SU-DHL-6 (cell line): Measurements from ENCODE around the gene GPATCH4.

ENCODE experiments used
- H2AFZ ChIP-seq: fragments of 200-600 bp; sonication (generic); 2 replicates; pipeline ENCODE4 v1.6.1; 2014; ENCODE audit warnings: low read depth, mild to moderate bottlenecking, moderate library complexity, mixed read lengths, antibody characterized with exemption, low read length; ENCODE audit not compliant: severe bottlenecking
- H3F3A ChIP-seq: fragments of 200-600 bp; shearing (Covaris generic); 2 replicates; pipeline ENCODE4 v1.6.0; 2016; ENCODE audit warnings: antibody characterized with exemption, mild to moderate bottlenecking; ENCODE audit not compliant: insufficient read depth
- H3K27ac ChIP-seq: fragments of 200-600 bp; sonication (generic); 2 replicates; pipeline ENCODE4 v1.5.1; 2016; ENCODE audit warnings: low read depth, mild to moderate bottlenecking, low read length, moderate library complexity, mixed read lengths
- H3K27me3 ChIP-seq: fragments of 200-600 bp; sonication (generic), shearing (Covaris generic); 2 replicates; pipeline ENCODE4 v1.6.0; 2014; ENCODE audit warnings: mild to moderate bottlenecking, low read length
- H3K36me3 ChIP-seq: fragments of 200-600 bp; sonication (generic); 2 replicates; pipeline ENCODE4 v1.6.1; 2014; ENCODE audit warnings: mild to moderate bottlenecking, low read length, mixed read lengths
- H3K4me2 ChIP-seq: fragments of 300-600, 200-600 bp; shearing (Covaris generic), sonication (generic); 2 replicates; pipeline ENCODE4 v1.6.0; 2014; ENCODE audit warnings: low read length, low read depth, mild to moderate bottlenecking; ENCODE audit not compliant: poor library complexity, severe bottlenecking
- H3K4me3 ChIP-seq: fragments of 200-600 bp; sonication (generic); 2 replicates; pipeline ENCODE4 v1.5.1; 2014; ENCODE audit warnings: antibody characterized with exemption, low read length, mild to moderate bottlenecking, mixed read lengths; ENCODE audit not compliant: insufficient read depth, poor library complexity, severe bottlenecking
- H3K79me2 ChIP-seq: fragments of 200-600 bp; sonication (generic); 2 replicates; pipeline ENCODE4 v1.6.1; 2014; ENCODE audit warnings: mild to moderate bottlenecking, low read length, moderate library complexity; ENCODE audit not compliant: insufficient read depth
- H3K9ac ChIP-seq: fragments of 200-600 bp; sonication (generic); 2 replicates; pipeline ENCODE4 v1.7.0; 2014; ENCODE audit warnings: mild to moderate bottlenecking, low read length
- H3K9me2 ChIP-seq: fragments of 200-600 bp; sonication (generic); replicated peaks from 2 replicates; pipeline ENCODE4 v1.6.1; 2014; ENCODE audit warnings: low read length; ENCODE audit not compliant: insufficient read depth
- H3K9me3 ChIP-seq: fragments of 200-600 bp; sonication (generic); 2 replicates; pipeline ENCODE4 v1.6.1; 2014; ENCODE audit warnings: low read length, mixed read lengths; ENCODE audit not compliant: insufficient read depth
- H4K20me1 ChIP-seq: fragments of 200-600 bp; sonication (generic); 2 replicates; pipeline ENCODE4 v1.6.1; 2014; ENCODE audit warnings: low read depth, mild to moderate bottlenecking, antibody characterized with exemption, low read length, moderate library complexity, mixed read lengths
- CTCF ChIP-seq: fragments of 200-600 bp; sonication (generic); IDR thresholded peaks from one replicate; pipeline ENCODE4 v1.5.1; 2017; ENCODE audit warnings: antibody characterized with exemption, mild to moderate bottlenecking, low read length, moderate library complexity; ENCODE audit not compliant: insufficient read depth, poor library complexity, severe bottlenecking
- EZH2phosphoT487 ChIP-seq: fragments of 200-600 bp; sonication (generic), shearing (Covaris generic); conservative IDR thresholded peaks from 2 replicates; pipeline ENCODE4 v1.6.1; 2018; ENCODE audit warnings: mild to moderate bottlenecking, antibody characterized with exemption, low read length, moderate library complexity, mixed read lengths

The GPATCH4 gene

GRCh38 chr1:156645056-156645455 lies 43.8 kb upstream of the GPATCH4 start:
- H3K9me2 ChIP-seq: no peaks in the 10 kb centered on the region
- H2AFZ ChIP-seq: no peak overlapping the region
- no peak overlapping the region for H3K9ac ChIP-seq
- no peaks in the 10 kb centered on the region for H3K27me3 ChIP-seq
- no peak overlapping the region for H3K4me2 ChIP-seq
- H4K20me1 ChIP-seq: no peaks in the 10 kb centered on the region
- no peaks in the 10 kb centered on the region for H3F3A ChIP-seq
- H3K27ac ChIP-seq: no peak overlapping the region
- H3K4me3 ChIP-seq: no peak overlapping the region
- H3K79me2 ChIP-seq: no peaks in the 10 kb centered on the region
- TF ChIP-seq CTCF (no peak), EZH2phosphoT487 (no peak)
- H3K9me3 ChIP-seq: no peaks in the 10 kb centered on the region
- H3K36me3 ChIP-seq: no peaks in the 10 kb centered on the region

GRCh38 chr1:156644640-156645039 lies 43.4 kb upstream of the GPATCH4 start:
- Histone ChIP-seq H3K9ac (no peak overlapping the region), H2AFZ (no peak overlapping the region), H3F3A (no peaks in the 10 kb centered on the region), H3K36me3 (no peaks in the 10 kb centered on the region), H3K27me3 (no peaks in the 10 kb centered on the region), H3K4me2 (no peak overlapping the region), H3K79me2 (no peaks in the 10 kb centered on the region), H3K4me3 (no peak overlapping the region), H3K27ac (no peak overlapping the region), H3K9me3 (no peaks in the 10 kb centered on the region), H3K9me2 (no peaks in the 10 kb centered on the region), H4K20me1 (no peaks in the 10 kb centered on the region)
- no peak for TF ChIP-seq CTCF
- TF ChIP-seq EZH2phosphoT487: no peak

GRCh38 chr1:156644146-156644545 lies 42.9 kb upstream of the GPATCH4 start:
- no peaks in the 10 kb centered on the region for H3K9me3 ChIP-seq
- no peak overlapping the region for H3K4me2 ChIP-seq
- H4K20me1 ChIP-seq: no peaks in the 10 kb centered on the region
- H3K27ac ChIP-seq: no peak overlapping the region
- H3K36me3 ChIP-seq: no peaks in the 10 kb centered on the region
- no peaks in the 10 kb centered on the region for H3K9me2 ChIP-seq
- TF ChIP-seq CTCF (no peak), EZH2phosphoT487 (no peak)
- H3F3A ChIP-seq: no peaks in the 10 kb centered on the region
- H2AFZ ChIP-seq: no peak overlapping the region
- no peak overlapping the region for H3K4me3 ChIP-seq
- H3K79me2 ChIP-seq: no peaks in the 10 kb centered on the region
- no peaks in the 10 kb centered on the region for H3K27me3 ChIP-seq
- H3K9ac ChIP-seq: no peak overlapping the region

- Histone ChIP-seq H3K9me2 (no peaks in the 10 kb centered on the region), H3K27me3 (no peaks in the 10 kb centered on the region), H3K4me3 (no peak overlapping the region), H3K79me2 (no peaks in the 10 kb centered on the region), H4K20me1 (no peaks in the 10 kb centered on the region), H3K9me3 (no peaks in the 10 kb centered on the region), H3K4me2 (no peak overlapping the region), H3K9ac (no peak overlapping the region), H3F3A (no peaks in the 10 kb centered on the region), H3K36me3 (no peaks in the 10 kb centered on the region), H2AFZ (no peak overlapping the region), H3K27ac (no peak overlapping the region)
- TF ChIP-seq CTCF: no peak
- TF ChIP-seq EZH2phosphoT487: no peak
Observed at GRCh38 chr1:156643778-156644092, 42.5 kb upstream of the GPATCH4 start.
